Activated CD4-positive, alpha-beta T cell treated with anti-CD3 and anti-CD28 coated beads for 36 hours (primary cell): Measurements from ENCODE around the gene PDK3. TPM values are rescaled to one million over a fixed set of nuclear protein-coding genes. Genes with fewer than 3 reads are reported as not detected.

ENCODE experiments used
- ATAC-seq: fragments of 200-7000 bp; cut with Tn5 transposase; one replicate; pipeline ENCODE4 v1.10.0; 2021; ENCODE audit warnings: mild to moderate bottlenecking, moderate library complexity
- CTCF ChIA-PET: fragments of 350-600 bp; sonication (Branson Sonifier 250); formaldehyde crosslinking; loops from one replicate; lab custom pipeline; 2021; ENCODE audit warnings: antibody characterized with exemption; lab: Charles Lee
- POLR2A ChIA-PET: fragments of 350-600 bp; sonication (Branson Sonifier 250); formaldehyde crosslinking; loops from one replicate; lab custom pipeline; 2021; ENCODE audit warnings: antibody characterized with exemption, inconsistent platforms; lab: Charles Lee
- DNase-seq: peaks from one replicate; pipeline ENCODE4 v3.0.0-alpha.2; 2020
- H3K27ac Mint-ChIP-seq: one replicate; pipeline ENCODE4 v1.8.0; 2021; ENCODE audit warnings: mixed read lengths
- H3K27me3 Mint-ChIP-seq: one replicate; pipeline ENCODE4 v1.8.0; 2021; ENCODE audit warnings: mixed read lengths
- H3K36me3 Mint-ChIP-seq: one replicate; pipeline ENCODE4 v1.8.0; 2021; ENCODE audit warnings: low read depth, mixed read lengths
- H3K4me1 Mint-ChIP-seq: one replicate; pipeline ENCODE4 v1.8.0; 2021; ENCODE audit warnings: mixed read lengths
- H3K4me3 Mint-ChIP-seq: one replicate; pipeline ENCODE4 v1.8.0; 2021; ENCODE audit warnings: mild to moderate bottlenecking, moderate library complexity, mixed read lengths
- H3K9me3 Mint-ChIP-seq: one replicate; pipeline ENCODE4 v1.8.0; 2021; ENCODE audit warnings: low read depth, mixed read lengths
- intact Hi-C, 2 experiments: fragments of 100-400 bp; cut with DNase I in 1 of 2; cut with micrococcal nuclease in 1 of 2; formaldehyde crosslinking; loops; one replicate each; pipeline versions ENCODE4 v1.14.2 to v1.15.1; 2022 to 2024; cut with DNase I, micrococcal nuclease
- total RNA-seq, 2 experiments: library from RNA; stranded (reverse); gene quantifications; one replicate each; pipeline ENCODE4 v1.2.3, GENCODE V29; 2021

The PDK3 gene
- total RNA-seq, 2 experiments from 2014 or later = 47.4 to 47.7 TPM

- Mint-ChIP-seq H3K36me3 (peaks cover 8% of the 10 kb centered on the region), H3K4me1 (peaks cover 23% of the 10 kb centered on the region), H3K4me3 (no peak overlapping the region), H3K27me3 (no peaks in the 10 kb centered on the region), H3K27ac (peak overlapping the region; percentile 43), H3K9me3 (no peaks in the 10 kb centered on the region)
- CTCF ChIA-PET = interaction anchor here (0.6 to 5.5 kb wide), 19 partner anchors 11 to 387 kb away, joined by 3 to 82 read pairs (median 4); no protein-coding TSS in a partner anchor
- peak; percentile 78 for ATAC-seq
- intact Hi-C loops = loop anchor here (1.0 to 10.0 kb wide), 6 partner anchors 18 to 237 kb away; partner anchors contain the start of gene PDK3 (in 1 of the 2)
- POLR2A ChIA-PET = interaction anchor here (0.7 to 1.2 kb wide), 2 partner anchors 34 to 103 kb away, joined by 3 to 5 read pairs; partner anchors contain the start of gene PDK3
- no peak for DNase-seq
These were observed 33.9 kb downstream of the PDK3 start for GRCh38 chrX:24498975-24499374.

GRCh38 chrX:24506082-24506481 lies 41.0 kb downstream of the PDK3 start:
- Mint-ChIP-seq H3K4me1 (peaks cover 24% of the 10 kb centered on the region), H3K36me3 (peaks cover 34% of the 10 kb centered on the region), H3K27me3 (no peaks in the 10 kb centered on the region), H3K9me3 (no peaks in the 10 kb centered on the region), H3K27ac (peak overlapping the region; percentile 73), H3K4me3 (no peak overlapping the region)
- DNase-seq (peak; percentile 53), ATAC-seq (peak; percentile 93)
- ChIA-PET POLR2A (interaction anchor here (0.6 kb wide), 1 partner anchor 23 kb away, joined by 3 read pairs; no protein-coding TSS in a partner anchor), CTCF (interaction anchor here (0.8 to 1.5 kb wide), 6 partner anchors 9 to 212 kb away, joined by 3 to 4 read pairs (median 4); no protein-coding TSS in a partner anchor)
- intact Hi-C loops = loop anchor here in 1 of 2 experiments (2.0 kb wide), 1 partner anchor 25 kb away; no protein-coding TSS in a partner anchor

- Mint-ChIP-seq H3K27me3 (no peaks in the 10 kb centered on the region), H3K4me3 (no peak overlapping the region), H3K9me3 (no peaks in the 10 kb centered on the region), H3K4me1 (peaks cover 32% of the 10 kb centered on the region), H3K36me3 (peaks cover 40% of the 10 kb centered on the region), H3K27ac (no peak overlapping the region)
- intact Hi-C loops = no loop called here
- ChIA-PET CTCF (interaction anchor here (1.0 kb wide), 1 partner anchor 42 kb away, joined by 3 read pairs; no protein-coding TSS in a partner anchor), POLR2A (interaction anchor here (0.6 kb wide), 1 partner anchor 219 kb away, joined by 3 read pairs; no protein-coding TSS in a partner anchor)
- DNase-seq (no peak), ATAC-seq (peak; percentile 51)
These were observed 43.3 kb downstream of the PDK3 start for GRCh38 chrX:24508375-24508774.

GRCh38 chrX:24513416-24513815 lies 48.3 kb downstream of the PDK3 start:
- ATAC-seq = peak; percentile 97
- intact Hi-C loops = loop anchor here (2.0 to 5.0 kb wide), 2 partner anchors 36 to 49 kb away; partner anchors contain the start of gene PDK3 (in 1 of the 2)
- ChIA-PET POLR2A (no interaction called here), CTCF (interaction anchor here (0.9 to 1.9 kb wide), 3 partner anchors 15 to 143 kb away, joined by 3 to 8 read pairs (median 4); no protein-coding TSS in a partner anchor)
- no peak overlapping the region for H3K4me3 Mint-ChIP-seq
- H3K4me1 Mint-ChIP-seq = peaks cover 20% of the 10 kb centered on the region
- peak overlapping the region; percentile 73 for H3K27ac Mint-ChIP-seq
- H3K36me3 Mint-ChIP-seq = peaks cover 18% of the 10 kb centered on the region
- DNase-seq = peak; percentile 65
- no peaks in the 10 kb centered on the region for H3K27me3 Mint-ChIP-seq
- H3K9me3 Mint-ChIP-seq = no peaks in the 10 kb centered on the region

GRCh38 chrX:24515447-24515846 lies 50.4 kb downstream of the PDK3 start:
- ATAC-seq = no peak
- Mint-ChIP-seq H3K36me3 (peaks cover 9% of the 10 kb centered on the region), H3K4me3 (no peak overlapping the region), H3K27me3 (no peaks in the 10 kb centered on the region), H3K9me3 (no peaks in the 10 kb centered on the region), H3K27ac (no peak overlapping the region), H3K4me1 (peaks cover 20% of the 10 kb centered on the region)
- ChIA-PET CTCF (interaction anchor here (0.6 kb wide), 1 partner anchor 18 kb away, joined by 3 read pairs; no protein-coding TSS in a partner anchor), POLR2A (no interaction called here)
- intact Hi-C loops = no loop called here
- no peak for DNase-seq

GRCh38 chrX:24520472-24520871 lies 55.4 kb downstream of the PDK3 start:
- intact Hi-C loops = no loop called here
- ChIA-PET POLR2A (no interaction called here), CTCF (no interaction called here)
- Mint-ChIP-seq H3K9me3 (no peaks in the 10 kb centered on the region), H3K27me3 (no peaks in the 10 kb centered on the region), H3K4me3 (no peak overlapping the region), H3K27ac (no peak overlapping the region), H3K4me1 (no peaks in the 10 kb centered on the region), H3K36me3 (peaks cover 9% of the 10 kb centered on the region)
- ATAC-seq = no peak
- no peak for DNase-seq

- CTCF ChIA-PET = no interaction called here
- no peak for DNase-seq
- intact Hi-C loops = no loop called here
- H3K4me1 Mint-ChIP-seq = no peaks in the 10 kb centered on the region
- peaks cover 18% of the 10 kb centered on the region for H3K36me3 Mint-ChIP-seq
- no peak for ATAC-seq
- H3K27ac Mint-ChIP-seq = no peak overlapping the region
- POLR2A ChIA-PET = interaction anchor here (0.6 kb wide), 1 partner anchor 12 kb away, joined by 5 read pairs; no protein-coding TSS in a partner anchor
- no peaks in the 10 kb centered on the region for H3K9me3 Mint-ChIP-seq
- no peaks in the 10 kb centered on the region for H3K27me3 Mint-ChIP-seq
- H3K4me3 Mint-ChIP-seq = no peak overlapping the region
These were observed 60.4 kb downstream of the PDK3 start for GRCh38 chrX:24525455-24525854.

GRCh38 chrX:24526616-24527015 lies 61.5 kb downstream of the PDK3 start:
- no peaks in the 10 kb centered on the region for H3K4me1 Mint-ChIP-seq

GRCh38 chrX:24528605-24529004 lies 63.5 kb downstream of the PDK3 start:
- Mint-ChIP-seq H3K36me3 (peaks cover 22% of the 10 kb centered on the region), H3K27ac (no peak overlapping the region), H3K27me3 (no peaks in the 10 kb centered on the region), H3K4me3 (no peak overlapping the region), H3K9me3 (no peaks in the 10 kb centered on the region), H3K4me1 (no peaks in the 10 kb centered on the region)
- intact Hi-C loops = no loop called here
- ATAC-seq = no peak
- ChIA-PET POLR2A (no interaction called here), CTCF (interaction anchor here (0.6 to 1.0 kb wide), 2 partner anchors 133 to 284 kb away, joined by 3 to 6 read pairs; no protein-coding TSS in a partner anchor)
- no peak for DNase-seq

More at GRCh38 chrX:24526616-24527015, 61.5 kb downstream of the PDK3 start:
- POLR2A ChIA-PET = no interaction called here
- DNase-seq = no peak
- Mint-ChIP-seq H3K9me3 (no peaks in the 10 kb centered on the region), H3K36me3 (peaks cover 21% of the 10 kb centered on the region), H3K4me3 (no peak overlapping the region), H3K27ac (no peak overlapping the region), H3K27me3 (no peaks in the 10 kb centered on the region)
- CTCF ChIA-PET = no interaction called here
- intact Hi-C loops = no loop called here
- ATAC-seq = no peak

GRCh38 chrX:24536551-24536950 lies 71.5 kb downstream of the PDK3 start:
- ChIA-PET CTCF (no interaction called here), POLR2A (interaction anchor here (0.6 kb wide), 1 partner anchor 11 kb away, joined by 5 read pairs; no protein-coding TSS in a partner anchor)
- Mint-ChIP-seq H3K36me3 (peaks cover 11% of the 10 kb centered on the region), H3K4me3 (no peak overlapping the region), H3K27ac (no peak overlapping the region), H3K9me3 (no peaks in the 10 kb centered on the region), H3K27me3 (no peaks in the 10 kb centered on the region), H3K4me1 (no peaks in the 10 kb centered on the region)
- no peak for ATAC-seq
- intact Hi-C loops = no loop called here
- no peak for DNase-seq

- no peaks in the 10 kb centered on the region for H3K27me3 Mint-ChIP-seq
- POLR2A ChIA-PET = interaction anchor here (0.6 kb wide), 1 partner anchor 41 kb away, joined by 3 read pairs; no protein-coding TSS in a partner anchor
- intact Hi-C loops = no loop called here
- H3K36me3 Mint-ChIP-seq = peaks cover 12% of the 10 kb centered on the region
- no peaks in the 10 kb centered on the region for H3K9me3 Mint-ChIP-seq
- no peak overlapping the region for H3K4me3 Mint-ChIP-seq
- H3K4me1 Mint-ChIP-seq = no peaks in the 10 kb centered on the region
- DNase-seq (no peak), ATAC-seq (no peak)
- H3K27ac Mint-ChIP-seq = no peak overlapping the region
- CTCF ChIA-PET = no interaction called here
These were observed 77.7 kb downstream of the PDK3 start for GRCh38 chrX:24542756-24543155.
